H4 (cell line): ENCODE data around the gene CGRRF1. TPM values are rescaled to one million over a fixed set of nuclear protein-coding genes. Genes with fewer than 3 reads are reported as not detected.

Experiments used
- DNase-seq: peaks from one replicate; pipeline ENCODE4 v3.0.0-alpha.2; 2015; ENCODE audit warnings: low spot score
- total RNA-seq: library from RNA; depleted of rRNA; stranded (reverse); fragments of >200 nt; shearing (Covaris generic); gene quantifications from 2 replicates; pipeline ENCODE4 v1.2.3, GENCODE V29; 2014; rRNA removed

Gene CGRRF1
- total RNA-seq, 1 experiment from 2014 or later: 17.3 TPM

- DNase-seq: no peak
Measured at GRCh38 chr14:54577494-54577893, 67.8 kb downstream of the CGRRF1 start.

- no peak for DNase-seq
Measured at GRCh38 chr14:54577977-54578376, 68.3 kb downstream of the CGRRF1 start.

- DNase-seq: no peak
Measured at GRCh38 chr14:54579621-54580020, 69.9 kb downstream of the CGRRF1 start.

- DNase-seq: no peak
Measured at GRCh38 chr14:54580933-54581332, 71.2 kb downstream of the CGRRF1 start.

GRCh38 chr14:54582334-54582733 lies 72.6 kb downstream of the CGRRF1 start:
- no peak for DNase-seq

GRCh38 chr14:54584097-54584496 lies 74.4 kb downstream of the CGRRF1 start:
- DNase-seq: no peak

GRCh38 chr14:54585214-54585613 lies 75.5 kb downstream of the CGRRF1 start:
- DNase-seq: no peak

Other genes starting within 250 kb of the CGRRF1 start
- 150 and 180 TPM in 2 replicates for gene CDKN3, start 112.9 kb upstream of the CGRRF1 start, total RNA-seq
- gene CNIH1, start 68.5 kb upstream of the CGRRF1 start, total RNA-seq: 265 and 370 TPM in 2 replicates
- 61.7 and 74.0 TPM in 2 replicates for gene GMFB, start 20.9 kb upstream of the CGRRF1 start, total RNA-seq
- gene SAMD4A, start 57.2 kb downstream of the CGRRF1 start, total RNA-seq: 1.7 and 1.8 TPM in 2 replicates